GM11168 (cell line): Measurements from ENCODE around the gene BICRA.
"Not testable (repeated sequence)": the region's sequence is repeated elsewhere in the genome, so short reads cannot be mapped to it uniquely, and the experiment has no call there.

Experiments
- in situ Hi-C: fragments of 300-500 bp; cut with MboI; formaldehyde crosslinking; loops from one replicate; pipeline ENCODE4 v1.12.0; 2022; ENCODE audit warnings: low sequenced_read_pairs; ENCODE audit not compliant: unreplicated experiment

BICRA gene

GRCh38 chr19:47626238-47626637 lies 17.3 kb downstream of the BICRA start:
- in situ Hi-C loops, result no loop called here

GRCh38 chr19:47628078-47628771 lies 19.3 kb downstream of the BICRA start:
- in situ Hi-C loops, result no loop called here

GRCh38 chr19:47630594-47630993 lies 21.7 kb downstream of the BICRA start:
- in situ Hi-C loops, result no loop called here

GRCh38 chr19:47631681-47632446 lies 22.9 kb downstream of the BICRA start:
- in situ Hi-C loops, result no loop called here

- in situ Hi-C loops, result no loop called here
These were observed 24.6 kb downstream of the BICRA start for GRCh38 chr19:47633517-47633916.

GRCh38 chr19:47633996-47634395 lies 25.1 kb downstream of the BICRA start:
- in situ Hi-C loops, result no loop called here

GRCh38 chr19:47635152-47635754 lies 26.3 kb downstream of the BICRA start:
- in situ Hi-C loops, result not testable (repeated sequence)

GRCh38 chr19:47637550-47637949 lies 28.6 kb downstream of the BICRA start:
- in situ Hi-C loops, result no loop called here

GRCh38 chr19:47641891-47642485 lies 33.1 kb downstream of the BICRA start:
- in situ Hi-C loops, result no loop called here

- in situ Hi-C loops, result no loop called here
These were observed 34.3 kb downstream of the BICRA start for GRCh38 chr19:47643281-47643680.

GRCh38 chr19:47644199-47644598 lies 35.3 kb downstream of the BICRA start:
- in situ Hi-C loops, result no loop called here

GRCh38 chr19:47644743-47645482 lies 36.0 kb downstream of the BICRA start:
- in situ Hi-C loops, result no loop called here

- in situ Hi-C loops, result no loop called here
These were observed 38.0 kb downstream of the BICRA start for GRCh38 chr19:47646924-47647323.

GRCh38 chr19:47649588-47649987 lies 40.7 kb downstream of the BICRA start:
- in situ Hi-C loops, result no loop called here

- in situ Hi-C loops, result no loop called here
These were observed 41.8 kb downstream of the BICRA start for GRCh38 chr19:47650700-47651099.

- in situ Hi-C loops, result no loop called here
These were observed 42.2 kb downstream of the BICRA start for GRCh38 chr19:47651132-47651531.

GRCh38 chr19:47651691-47652090 lies 42.8 kb downstream of the BICRA start:
- in situ Hi-C loops, result no loop called here

GRCh38 chr19:47652285-47652684 lies 43.4 kb downstream of the BICRA start:
- in situ Hi-C loops, result no loop called here

- in situ Hi-C loops, result no loop called here
These were observed 44.9 kb downstream of the BICRA start for GRCh38 chr19:47653856-47654255.

GRCh38 chr19:47657719-47658118 lies 48.8 kb downstream of the BICRA start:
- in situ Hi-C loops, result no loop called here
